Stimulated activated CD4-positive, alpha-beta T cell treated with anti-CD3 and anti-CD28 coated beads, Interleukin-4, amount 100 ng/mL, for 1 hour (primary cell): ENCODE measurements around the gene STK11IP.
A peak's percentile ranks its signal among the peaks of the same experiment; 100 is the strongest.

Experiments
- DNase-seq: peaks from one replicate; pipeline ENCODE4 v3.0.0-alpha.2; 2020

Gene STK11IP, protein sequence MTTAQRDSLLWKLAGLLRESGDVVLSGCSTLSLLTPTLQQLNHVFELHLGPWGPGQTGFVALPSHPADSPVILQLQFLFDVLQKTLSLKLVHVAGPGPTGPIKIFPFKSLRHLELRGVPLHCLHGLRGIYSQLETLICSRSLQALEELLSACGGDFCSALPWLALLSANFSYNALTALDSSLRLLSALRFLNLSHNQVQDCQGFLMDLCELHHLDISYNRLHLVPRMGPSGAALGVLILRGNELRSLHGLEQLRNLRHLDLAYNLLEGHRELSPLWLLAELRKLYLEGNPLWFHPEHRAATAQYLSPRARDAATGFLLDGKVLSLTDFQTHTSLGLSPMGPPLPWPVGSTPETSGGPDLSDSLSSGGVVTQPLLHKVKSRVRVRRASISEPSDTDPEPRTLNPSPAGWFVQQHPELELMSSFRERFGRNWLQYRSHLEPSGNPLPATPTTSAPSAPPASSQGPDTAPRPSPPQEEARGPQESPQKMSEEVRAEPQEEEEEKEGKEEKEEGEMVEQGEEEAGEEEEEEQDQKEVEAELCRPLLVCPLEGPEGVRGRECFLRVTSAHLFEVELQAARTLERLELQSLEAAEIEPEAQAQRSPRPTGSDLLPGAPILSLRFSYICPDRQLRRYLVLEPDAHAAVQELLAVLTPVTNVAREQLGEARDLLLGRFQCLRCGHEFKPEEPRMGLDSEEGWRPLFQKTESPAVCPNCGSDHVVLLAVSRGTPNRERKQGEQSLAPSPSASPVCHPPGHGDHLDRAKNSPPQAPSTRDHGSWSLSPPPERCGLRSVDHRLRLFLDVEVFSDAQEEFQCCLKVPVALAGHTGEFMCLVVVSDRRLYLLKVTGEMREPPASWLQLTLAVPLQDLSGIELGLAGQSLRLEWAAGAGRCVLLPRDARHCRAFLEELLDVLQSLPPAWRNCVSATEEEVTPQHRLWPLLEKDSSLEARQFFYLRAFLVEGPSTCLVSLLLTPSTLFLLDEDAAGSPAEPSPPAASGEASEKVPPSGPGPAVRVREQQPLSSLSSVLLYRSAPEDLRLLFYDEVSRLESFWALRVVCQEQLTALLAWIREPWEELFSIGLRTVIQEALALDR

DNA sequence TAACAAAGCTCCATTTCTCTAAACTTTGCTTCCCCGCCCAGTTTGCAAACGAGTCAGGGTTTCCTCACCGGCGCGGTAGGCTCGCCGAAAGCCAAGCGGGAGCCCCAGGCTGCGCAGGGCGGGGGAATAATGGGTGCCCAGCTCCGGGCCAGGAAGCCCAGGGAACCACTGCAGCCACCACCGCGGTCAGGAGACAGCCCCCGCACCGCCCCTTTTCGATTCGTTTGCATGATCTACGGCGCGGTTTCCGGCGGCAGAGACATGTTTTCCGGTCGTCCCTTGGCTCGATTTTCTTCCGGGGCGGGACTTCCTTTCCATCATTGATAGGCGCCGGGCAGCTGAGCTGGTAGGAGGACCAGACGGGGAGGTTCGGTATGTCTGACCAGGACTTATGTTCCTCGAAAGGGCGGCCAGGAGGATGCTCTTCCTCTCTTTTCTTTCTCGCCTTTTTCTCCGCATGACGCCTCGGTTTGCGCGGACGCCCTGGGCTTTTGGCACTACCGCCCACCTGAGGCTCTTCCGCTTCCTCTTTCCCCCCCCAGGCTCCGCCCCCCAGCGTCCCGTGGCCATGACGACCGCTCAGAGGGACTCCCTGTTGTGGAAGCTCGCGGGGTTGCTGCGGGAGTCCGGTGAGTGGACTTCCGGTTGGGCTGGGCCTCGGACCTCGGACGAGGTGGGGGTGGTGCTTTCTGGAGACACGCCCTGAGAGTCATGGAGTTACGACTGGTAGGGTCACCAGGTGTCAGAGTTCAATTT, at the start of gene STK11IP:
TSS of gene STK11IP (plus strand) at position 306 of the 756 bp plus-strand sequence. CDS start at position 569, 263 bp downstream.
- DNase-seq: peak; percentile 88

DNA sequence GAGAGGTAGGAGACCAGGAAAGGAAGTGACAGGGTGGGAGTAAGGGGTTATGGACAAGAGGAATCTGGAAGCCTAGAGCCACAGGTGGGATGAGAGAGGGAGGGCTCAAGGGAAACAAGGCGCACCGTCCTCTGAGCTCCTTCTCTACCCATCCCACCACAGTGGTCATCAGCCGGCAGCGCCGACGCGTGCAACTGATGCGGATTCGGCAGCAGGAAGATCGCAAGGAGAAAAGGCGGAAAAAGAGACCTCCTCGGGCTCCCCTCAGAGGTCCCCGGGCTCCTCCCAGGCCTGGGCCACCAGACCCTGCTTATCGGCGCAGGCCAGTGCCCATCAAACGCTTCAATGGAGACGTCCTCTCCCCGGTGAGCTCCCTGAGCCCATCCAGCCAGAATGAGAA, 48.7 kb upstream of the STK11IP start:
- DNase-seq: no peak

- DNase-seq: no peak
Observed at GRCh38 chr2:219549619-219550018, 48.0 kb upstream of the STK11IP start.

- DNase-seq: peak; percentile 16
Observed at GRCh38 chr2:219551441-219552381, 45.9 kb upstream of the STK11IP start.

- peak; percentile 84 for DNase-seq
Observed at GRCh38 chr2:219552382-219553167, 45.1 kb upstream of the STK11IP start.

- no peak for DNase-seq
Observed at GRCh38 chr2:219553168-219553417, 44.6 kb upstream of the STK11IP start.

- DNase-seq: no peak
Observed at GRCh38 chr2:219553463-219553963, 44.1 kb upstream of the STK11IP start.

DNA sequence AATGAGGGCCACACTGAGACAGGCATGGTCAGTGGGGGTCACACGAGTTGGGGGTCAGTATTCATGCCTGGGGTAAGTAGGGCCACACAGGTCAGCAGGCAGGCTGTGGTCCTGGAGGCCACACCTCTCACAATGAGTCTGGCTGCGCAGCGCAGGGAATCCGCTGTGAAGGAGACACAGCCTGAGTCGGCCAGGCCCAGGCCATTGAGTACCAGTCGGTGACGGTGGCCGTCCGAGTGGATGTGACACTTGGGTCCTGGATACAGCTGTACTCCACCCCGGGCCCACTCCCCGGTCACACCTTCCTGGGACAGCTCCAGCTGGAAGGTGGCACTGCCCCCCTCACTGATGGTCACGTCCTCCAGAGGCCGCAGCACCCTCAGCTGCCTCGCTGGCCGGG, 43.3 kb upstream of the STK11IP start:
- no peak for DNase-seq

DNA sequence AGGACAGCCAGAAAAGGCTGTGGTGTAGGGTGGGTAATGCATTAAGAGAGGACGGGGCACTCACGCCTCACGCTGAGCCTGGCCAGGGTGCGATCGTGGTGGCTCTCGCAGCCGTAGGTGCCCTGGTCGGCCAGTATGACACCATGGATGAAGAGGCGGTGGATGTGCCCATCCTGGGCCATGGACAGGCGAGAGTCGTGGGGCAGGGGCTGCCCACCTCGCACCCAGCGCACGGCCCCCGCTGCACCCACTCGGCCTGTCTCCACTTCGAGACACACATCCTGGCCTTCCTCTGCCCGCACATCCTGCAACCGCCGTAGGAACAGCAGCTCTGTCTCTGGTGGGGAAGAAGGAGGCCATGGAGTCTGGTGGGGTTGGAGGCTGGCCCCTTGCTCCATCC, 41.7 kb upstream of the STK11IP start:
- no peak for DNase-seq

GRCh38 chr2:219556413-219556812, 41.2 kb upstream of the STK11IP start:
- no peak for DNase-seq

DNA sequence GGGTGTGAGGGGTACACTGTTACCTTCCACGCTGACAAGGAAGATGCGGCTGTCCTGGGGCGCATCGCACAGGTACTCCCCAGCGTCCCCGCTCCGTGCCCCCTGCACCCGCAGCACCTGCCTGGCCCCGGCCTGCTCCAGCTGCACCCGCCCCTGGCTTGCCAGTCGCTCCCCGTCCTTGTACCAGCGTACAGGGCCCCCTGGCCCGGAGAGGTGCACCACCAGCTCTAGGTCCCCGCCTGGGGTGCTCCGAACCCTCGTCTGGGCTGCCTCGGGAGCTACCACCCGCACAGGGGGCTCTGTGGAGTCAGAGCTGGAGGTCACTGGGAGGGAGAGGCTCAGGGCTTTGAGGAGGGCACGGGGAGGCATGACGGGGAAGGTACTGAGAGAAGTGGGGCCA, 40.3 kb upstream of the STK11IP start:
- DNase-seq: no peak

DNA sequence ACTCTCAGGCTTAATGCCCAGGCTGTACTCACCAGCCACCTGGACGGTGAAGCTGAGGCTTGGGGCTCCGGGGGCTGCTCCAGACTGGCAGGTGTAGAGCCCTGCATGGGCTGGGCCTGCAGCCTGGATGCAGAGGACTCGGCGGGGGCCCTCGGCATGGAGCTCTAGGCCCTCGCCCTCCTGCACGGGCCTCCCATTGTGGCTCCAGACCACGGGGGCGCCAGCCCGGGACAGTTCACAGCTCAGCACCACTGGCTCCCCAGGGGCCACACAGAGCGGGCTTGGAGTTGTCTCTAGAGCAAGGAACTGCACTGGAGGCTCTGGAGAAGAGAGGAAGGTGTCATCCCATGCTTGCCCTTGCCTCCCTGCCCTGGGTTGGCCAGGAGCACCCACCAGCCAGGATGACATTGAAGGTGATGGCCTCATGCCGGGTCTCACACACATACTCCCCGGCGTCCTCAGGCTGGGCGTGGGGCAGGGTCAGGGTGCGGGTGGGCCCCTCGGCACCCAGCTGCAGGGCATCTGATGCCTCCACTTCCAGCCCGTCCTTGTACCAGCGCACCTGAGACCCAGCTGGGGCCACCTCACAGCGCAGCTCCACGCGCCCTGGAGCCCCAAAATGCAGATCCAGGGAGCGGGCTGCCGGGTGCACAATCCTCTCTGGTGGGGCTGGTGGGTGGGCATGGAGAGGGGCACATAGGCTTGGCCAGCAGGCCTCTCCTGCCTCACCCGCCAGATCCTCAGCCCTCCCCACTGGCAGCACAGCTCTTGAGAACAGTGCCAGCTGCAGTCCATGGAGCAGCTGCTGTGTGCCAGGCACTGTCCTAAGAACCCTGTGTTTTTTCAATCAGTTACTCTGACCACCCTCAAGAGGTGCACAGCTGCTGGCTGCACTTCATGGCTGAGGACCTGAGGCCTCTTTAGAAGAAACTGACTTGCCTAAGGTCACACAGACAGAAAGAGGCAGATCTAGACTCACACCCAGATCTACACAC, 39.6 kb upstream of the STK11IP start:
- DNase-seq: no peak

- DNase-seq: no peak
Observed at GRCh38 chr2:219559156-219559915, 38.3 kb upstream of the STK11IP start.

GRCh38 chr2:219560037-219560892, 37.4 kb upstream of the STK11IP start:
- peak; percentile 28 for DNase-seq

- no peak for DNase-seq
Observed at GRCh38 chr2:219560893-219561178, 36.8 kb upstream of the STK11IP start.

- DNase-seq: no peak
Observed at GRCh38 chr2:219561179-219562048, 36.2 kb upstream of the STK11IP start.
